Tibial nerve (tissue), 3 donors: ENCODE measurements around the gene GPR37L1.

Experiments used
- POLR2A ChIP-seq, 2 donors: fragments of 450-650 bp; IDR thresholded peaks; one replicate each; pipeline ENCODE4 v1.6.1; 2017; ENCODE audit warnings: antibody characterized with exemption in 2 of 2, mild to moderate bottlenecking in 2 of 2, moderate library complexity in 2 of 2
- TF ChIP-seq, protein P1 (sequence below), 5 experiments: fragments of 200-600 bp in 3 of 5; fragments of 450-650 bp in 2 of 5; sonication (generic) in 3 of 5; IDR thresholded peaks; one replicate each; pipeline ENCODE4 v1.5.1; 2016 to 2019; ENCODE audit warnings: antibody characterized with exemption in 5 of 5, mild to moderate bottlenecking in 3 of 5, moderate library complexity in 2 of 5

DNA sequence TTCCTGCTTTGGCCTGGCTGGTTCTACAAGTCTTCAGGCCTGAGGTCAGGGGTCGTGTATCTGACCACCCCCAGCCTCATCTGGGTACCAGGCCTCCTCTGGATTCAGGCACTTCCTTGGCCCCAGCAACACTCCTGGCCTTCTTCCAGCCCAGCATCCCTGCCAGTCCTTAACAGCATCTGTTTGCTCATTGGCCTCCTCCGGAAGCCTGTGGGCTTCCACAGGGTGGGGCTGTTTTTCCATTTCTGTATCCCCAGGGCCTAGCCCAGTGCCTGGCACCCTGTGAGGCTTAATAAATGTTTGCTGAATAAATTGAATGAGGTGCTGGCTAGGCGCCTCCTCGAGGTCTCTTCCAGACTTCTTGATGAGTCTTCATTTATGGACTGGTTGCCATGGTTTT lies 21.5 kb upstream of the GPR37L1 start:
- TF ChIP-seq, protein P1, sequence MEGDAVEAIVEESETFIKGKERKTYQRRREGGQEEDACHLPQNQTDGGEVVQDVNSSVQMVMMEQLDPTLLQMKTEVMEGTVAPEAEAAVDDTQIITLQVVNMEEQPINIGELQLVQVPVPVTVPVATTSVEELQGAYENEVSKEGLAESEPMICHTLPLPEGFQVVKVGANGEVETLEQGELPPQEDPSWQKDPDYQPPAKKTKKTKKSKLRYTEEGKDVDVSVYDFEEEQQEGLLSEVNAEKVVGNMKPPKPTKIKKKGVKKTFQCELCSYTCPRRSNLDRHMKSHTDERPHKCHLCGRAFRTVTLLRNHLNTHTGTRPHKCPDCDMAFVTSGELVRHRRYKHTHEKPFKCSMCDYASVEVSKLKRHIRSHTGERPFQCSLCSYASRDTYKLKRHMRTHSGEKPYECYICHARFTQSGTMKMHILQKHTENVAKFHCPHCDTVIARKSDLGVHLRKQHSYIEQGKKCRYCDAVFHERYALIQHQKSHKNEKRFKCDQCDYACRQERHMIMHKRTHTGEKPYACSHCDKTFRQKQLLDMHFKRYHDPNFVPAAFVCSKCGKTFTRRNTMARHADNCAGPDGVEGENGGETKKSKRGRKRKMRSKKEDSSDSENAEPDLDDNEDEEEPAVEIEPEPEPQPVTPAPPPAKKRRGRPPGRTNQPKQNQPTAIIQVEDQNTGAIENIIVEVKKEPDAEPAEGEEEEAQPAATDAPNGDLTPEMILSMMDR (IDR thresholded peaks at IDR 0.05), result no peak
- TF ChIP-seq POLR2A (IDR thresholded peaks at IDR 0.05), result no peak
